Activated B cell treated with CpG ODN at 0.5 μM for 24 hours (primary cell): ENCODE results near the gene KDM2A. TPM values are rescaled to one million over a fixed set of nuclear protein-coding genes. Genes with fewer than 3 reads are reported as not detected.
A peak's percentile ranks its signal among the peaks of the same experiment; 100 is the strongest.

Source experiments
- ATAC-seq: fragments of 200-7000 bp; cut with Tn5 transposase; one replicate; pipeline ENCODE4 v1.10.0; 2021; ENCODE audit warnings: low read depth, mild to moderate bottlenecking, moderate library complexity
- CTCF ChIA-PET: fragments of 350-600 bp; sonication (Branson Sonifier 250); formaldehyde crosslinking; loops from one replicate; lab custom pipeline; 2021; ENCODE audit warnings: antibody characterized with exemption; lab: Charles Lee
- POLR2A ChIA-PET: fragments of 350-600 bp; sonication (Branson Sonifier 250); formaldehyde crosslinking; loops from one replicate; lab custom pipeline; 2021; ENCODE audit warnings: antibody characterized with exemption; lab: Charles Lee
- DNase-seq: peaks from one replicate; pipeline ENCODE4 v3.0.0; 2022
- H3K27ac Mint-ChIP-seq: one replicate; pipeline ENCODE4 v1.8.0; 2020; ENCODE audit warnings: mixed read lengths
- H3K27me3 Mint-ChIP-seq: one replicate; pipeline ENCODE4 v1.8.0; 2021; ENCODE audit warnings: mixed read lengths
- H3K36me3 Mint-ChIP-seq: one replicate; pipeline ENCODE4 v1.8.0; 2021; ENCODE audit warnings: low read depth, mixed read lengths
- H3K4me1 Mint-ChIP-seq: one replicate; pipeline ENCODE4 v1.8.0; 2021; ENCODE audit warnings: mixed read lengths
- H3K4me3 Mint-ChIP-seq: one replicate; pipeline ENCODE4 v1.8.0; 2020; ENCODE audit warnings: mild to moderate bottlenecking, mixed read lengths
- H3K9me3 Mint-ChIP-seq: one replicate; pipeline ENCODE4 v1.8.0; 2020; ENCODE audit warnings: mixed read lengths
- CTCF ChIP-seq: fragments of 200-600 bp; IDR thresholded peaks from one replicate; pipeline ENCODE4 v1.8.0; 2022; ENCODE audit warnings: antibody characterized with exemption, mild to moderate bottlenecking
- intact Hi-C: fragments of 100-400 bp; cut with micrococcal nuclease; formaldehyde crosslinking; loops from one replicate; pipeline ENCODE4 v1.15.1; 2024
- total RNA-seq: library from RNA; stranded (reverse); gene quantifications from 2 replicates; pipeline ENCODE4 v1.2.3, GENCODE V29; 2022

Gene KDM2A
- total RNA-seq, 1 donor from 2014 or later: 160 TPM

GRCh38 chr11:67250059-67251043 lies 131.3 kb downstream of the KDM2A start:
- H3K9me3 Mint-ChIP-seq: no peaks in the 10 kb centered on the region
- no peak for TF ChIP-seq CTCF
- no peak overlapping the region for H3K27ac Mint-ChIP-seq
- H3K4me3 Mint-ChIP-seq: no peak overlapping the region
- intact Hi-C loops: no loop called here
- DNase-seq (no peak), ATAC-seq (no peak)
- CTCF ChIA-PET: interaction anchor here (0.7 to 1.3 kb wide), 2 partner anchors 12 kb away, joined by 3 to 6 read pairs; no protein-coding TSS in a partner anchor
- POLR2A ChIA-PET: interaction anchor here (1.2 to 1.7 kb wide), 4 partner anchors 9 to 95 kb away, joined by 3 to 8 read pairs (median 6); no protein-coding TSS in a partner anchor
- H3K27me3 Mint-ChIP-seq: no peaks in the 10 kb centered on the region
- peaks cover 94% of the 10 kb centered on the region for H3K36me3 Mint-ChIP-seq
- H3K4me1 Mint-ChIP-seq: peaks cover 8% of the 10 kb centered on the region

- Mint-ChIP-seq H3K36me3 (peaks cover 92% of the 10 kb centered on the region), H3K4me3 (no peak overlapping the region), H3K27ac (no peak overlapping the region), H3K4me1 (peaks cover 8% of the 10 kb centered on the region), H3K27me3 (no peaks in the 10 kb centered on the region), H3K9me3 (no peaks in the 10 kb centered on the region)
- ChIA-PET CTCF (interaction anchor here (1.1 to 3.2 kb wide), 2 partner anchors 11 to 36 kb away, joined by 3 to 21 read pairs; no protein-coding TSS in a partner anchor), POLR2A (interaction anchor here (1.4 to 1.5 kb wide), 2 partner anchors 11 to 12 kb away, joined by 5 to 8 read pairs; no protein-coding TSS in a partner anchor)
- DNase-seq (no peak), ATAC-seq (no peak)
- TF ChIP-seq CTCF: no peak
- intact Hi-C loops: no loop called here
These were observed 132.8 kb downstream of the KDM2A start for GRCh38 chr11:67251841-67252240.

- H3K27ac Mint-ChIP-seq: no peak overlapping the region
- intact Hi-C loops: no loop called here
- DNase-seq (no peak), ATAC-seq (peak; percentile 75)
- no peaks in the 10 kb centered on the region for H3K27me3 Mint-ChIP-seq
- H3K4me1 Mint-ChIP-seq: peaks cover 8% of the 10 kb centered on the region
- ChIA-PET CTCF (interaction anchor here (1.0 to 3.2 kb wide), 6 partner anchors 10 to 171 kb away, joined by 3 to 21 read pairs (median 4); no protein-coding TSS in a partner anchor), POLR2A (interaction anchor here (0.8 to 1.9 kb wide), 5 partner anchors 13 to 36 kb away, joined by 3 to 19 read pairs (median 3); partner anchors contain the start of gene ANKRD13D)
- no peak for TF ChIP-seq CTCF
- no peaks in the 10 kb centered on the region for H3K9me3 Mint-ChIP-seq
- H3K4me3 Mint-ChIP-seq: no peak overlapping the region
- peaks cover 95% of the 10 kb centered on the region for H3K36me3 Mint-ChIP-seq
These were observed 133.8 kb downstream of the KDM2A start for GRCh38 chr11:67252831-67253239.

GRCh38 chr11:67253872-67254624 lies 135.0 kb downstream of the KDM2A start:
- no peak for TF ChIP-seq CTCF
- Mint-ChIP-seq H3K4me3 (no peak overlapping the region), H3K27me3 (no peaks in the 10 kb centered on the region), H3K36me3 (peaks cover 83% of the 10 kb centered on the region), H3K9me3 (no peaks in the 10 kb centered on the region), H3K27ac (peak overlapping the region; percentile 30), H3K4me1 (peaks cover 8% of the 10 kb centered on the region)
- intact Hi-C loops: no loop called here
- ATAC-seq (no peak), DNase-seq (no peak)
- POLR2A ChIA-PET: interaction anchor here (0.9 to 1.9 kb wide), 6 partner anchors 14 to 138 kb away, joined by 3 to 19 read pairs (median 4); partner anchors contain the start of gene RAD9A
- CTCF ChIA-PET: interaction anchor here (0.6 to 3.2 kb wide), 6 partner anchors 9 to 128 kb away, joined by 3 to 21 read pairs (median 4); no protein-coding TSS in a partner anchor
